Measurements from ENCODE around the gene NGF.
A peak's percentile ranks its signal among the peaks of the same experiment; 100 is the strongest.

GRCh38 chr1:115282807-115283208 lies 55.2 kb downstream of the NGF start:
- no peak for TF ChIP-seq CTCF (IDR thresholded peaks at IDR 0.05)
- peak; percentile 52 to 55 for TF ChIP-seq POLR2AphosphoS5 (IDR thresholded peaks at IDR 0.05)
